Prostate gland (tissue), 2 donors: Measurements from ENCODE around the gene KRTAP19-4.

ENCODE experiments used
- CTCF ChIP-seq, 4 experiments: fragments of 200-600 bp in 2 of 4; fragments of 450-650 bp in 2 of 4; sonication (generic) in 2 of 4; IDR thresholded peaks; 1 replicate in 3 of 4; 2 replicates in 1 of 4; pipeline ENCODE4 v1.5.1; 2016 to 2019; ENCODE audit warnings: antibody characterized with exemption in 4 of 4, mild to moderate bottlenecking in 2 of 4, moderate library complexity in 2 of 4
- POLR2A ChIP-seq: fragments of 450-650 bp; IDR thresholded peaks from one replicate; pipeline ENCODE4 v1.6.1; 2016; ENCODE audit warnings: antibody characterized with exemption, mild to moderate bottlenecking

GRCh38 chr21:30478004-30478403 is 19.0 kb downstream of the KRTAP19-4 start:
- TF ChIP-seq CTCF (IDR thresholded peaks at IDR 0.05) (no peak), POLR2A (no peak)
